GM23338 (cell line): Measurements from ENCODE around the gene JARID2. TPM values are rescaled to one million over a fixed set of nuclear protein-coding genes. Genes with fewer than 3 reads are reported as not detected.
A peak's percentile ranks its signal among the peaks of the same experiment; 100 is the strongest.

Experiments used
- ATAC-seq: fragments of 200-7000 bp; cut with Tn5 transposase; 3 replicates; pipeline ENCODE4 v1.9.1; 2020
- DNase-seq: peaks from one replicate; pipeline ENCODE4 v3.0.0-alpha.2; 2015; ENCODE audit warnings: low spot score
- H2AFZ ChIP-seq: fragments of 200-600 bp; sonication (generic); 2 replicates; pipeline ENCODE4 v1.8.0; 2016; ENCODE audit warnings: antibody characterized with exemption, mild to moderate bottlenecking, moderate library complexity
- H3F3A ChIP-seq: fragments of 200-600 bp; sonication (generic); replicated peaks from 2 replicates; pipeline ENCODE4 v1.8.0; 2017; ENCODE audit warnings: antibody characterized with exemption, mixed run types, low read depth
- H3K27ac ChIP-seq: fragments of 200-600 bp; sonication (generic); 2 replicates; pipeline ENCODE4 v1.6.1; 2016; ENCODE audit warnings: low read depth
- H3K27me3 ChIP-seq: fragments of 200-600 bp; sonication (generic); 2 replicates; pipeline ENCODE4 v1.8.0; 2016; ENCODE audit warnings: mild to moderate bottlenecking, mixed run types, moderate library complexity; ENCODE audit not compliant: insufficient read depth
- H3K36me3 ChIP-seq: fragments of 200-600 bp; sonication (generic); 2 replicates; pipeline ENCODE4 v1.8.0; 2016; ENCODE audit warnings: mild to moderate bottlenecking; ENCODE audit not compliant: insufficient read depth
- H3K4me1 ChIP-seq: fragments of 200-600 bp; sonication (generic); 2 replicates; pipeline ENCODE4 v1.8.0; 2016; ENCODE audit warnings: mild to moderate bottlenecking, moderate library complexity; ENCODE audit not compliant: insufficient read depth
- H3K4me2 ChIP-seq: fragments of 200-600 bp; sonication (generic); 2 replicates; pipeline ENCODE4 v1.7.1; 2017; ENCODE audit warnings: mixed run types
- H3K4me3 ChIP-seq: fragments of 200-600 bp; sonication (generic); 2 replicates; pipeline ENCODE4 v1.6.1; 2016; ENCODE audit warnings: mixed run types
- H3K79me2 ChIP-seq: fragments of 200-600 bp; sonication (generic); replicated peaks from 2 replicates; pipeline ENCODE4 v1.8.0; 2017; ENCODE audit warnings: mild to moderate bottlenecking; ENCODE audit not compliant: insufficient read depth
- H3K9me2 ChIP-seq: fragments of 200-600 bp; sonication (generic); 2 replicates; pipeline ENCODE4 v1.8.0; 2017; ENCODE audit not compliant: insufficient read depth
- H4K20me1 ChIP-seq: fragments of 200-600 bp; sonication (generic); replicated peaks from 2 replicates; pipeline ENCODE4 v1.8.0; 2017; ENCODE audit warnings: mild to moderate bottlenecking; ENCODE audit not compliant: insufficient read depth
- H3K27ac Mint-ChIP-seq: 2 replicates; pipeline ENCODE4 v1.8.0; 2020; ENCODE audit warnings: inconsistent platforms, mild to moderate bottlenecking, moderate library complexity, mixed read lengths
- H3K27me3 Mint-ChIP-seq: 3 replicates; pipeline ENCODE4 v1.8.0; 2022; ENCODE audit warnings: low read depth, mild to moderate bottlenecking, moderate library complexity, mixed read lengths, inconsistent platforms; ENCODE audit not compliant: insufficient read depth, poor library complexity
- H3K36me3 Mint-ChIP-seq: 3 replicates; pipeline ENCODE4 v1.8.0; 2021; ENCODE audit warnings: low read depth, mild to moderate bottlenecking, inconsistent platforms, moderate library complexity, mixed read lengths
- H3K4me1 Mint-ChIP-seq: 3 replicates; pipeline ENCODE4 v1.8.0; 2020; ENCODE audit warnings: mild to moderate bottlenecking, inconsistent platforms, mixed read lengths
- H3K4me3 Mint-ChIP-seq: 3 replicates; pipeline ENCODE4 v1.8.0; 2021; ENCODE audit warnings: moderate library complexity, mild to moderate bottlenecking, inconsistent platforms, mixed read lengths
- H3K9me3 Mint-ChIP-seq: 3 replicates; pipeline ENCODE4 v1.8.0; 2020; ENCODE audit warnings: moderate library complexity, mild to moderate bottlenecking, inconsistent platforms, mixed read lengths
- CREB1 ChIP-seq: fragments of 250-450 bp; sonication (Bioruptor Pico); IDR thresholded peaks from 2 replicates; pipeline ENCODE4 v1.5.0; 2020; ENCODE audit warnings: low read depth, mild to moderate bottlenecking, moderate library complexity
- CTCF ChIP-seq, 2 experiments: fragments of 200-600 bp in 1 of 2; sonication (generic) in 1 of 2; conservative IDR thresholded peaks; 2 replicates each; pipeline versions ENCODE4 v1.5.1 to v1.6.1; 2016 to 2017; ENCODE audit warnings: antibody characterized with exemption in 2 of 2, low read depth in 2 of 2, mild to moderate bottlenecking in 2 of 2, moderate library complexity in 1 of 2
- EZH2 ChIP-seq: fragments of 200-600 bp; sonication (generic); IDR thresholded peaks from one replicate; pipeline ENCODE4 v1.8.0; 2017; ENCODE audit warnings: antibody characterized with exemption, mild to moderate bottlenecking, low read depth; ENCODE audit not compliant: unreplicated experiment
- EZH2phosphoT487 ChIP-seq: fragments of 200-600 bp; sonication (generic); IDR thresholded peaks from one replicate; pipeline ENCODE4 v1.8.1; 2018; ENCODE audit warnings: antibody characterized with exemption; ENCODE audit not compliant: unreplicated experiment
- JUNB ChIP-seq: IDR thresholded peaks from one replicate; pipeline ENCODE4 v1.6.1; 2016; ENCODE audit warnings: antibody characterized with exemption; ENCODE audit not compliant: unreplicated experiment
- NANOG ChIP-seq: IDR thresholded peaks from 2 replicates; pipeline ENCODE4 v1.6.1; 2016; ENCODE audit warnings: antibody characterized with exemption, borderline replicate concordance
- POLR2AphosphoS5 ChIP-seq: IDR thresholded peaks from 2 replicates; pipeline ENCODE4 v1.6.1; 2016; ENCODE audit warnings: antibody characterized with exemption, low read depth
- REST ChIP-seq: IDR thresholded peaks from one replicate; pipeline ENCODE4 v1.6.1; 2018; ENCODE audit warnings: antibody characterized with exemption; ENCODE audit not compliant: unreplicated experiment
- STAT1 ChIP-seq: IDR thresholded peaks from one replicate; pipeline ENCODE4 v1.6.1; 2016; ENCODE audit warnings: antibody characterized with exemption; ENCODE audit not compliant: unreplicated experiment
- ZNF114 ChIP-seq: fragments of 250-450 bp; sonication (Bioruptor Pico); IDR thresholded peaks from 2 replicates; pipeline ENCODE4 v1.5.0; 2020; ENCODE audit warnings: mild to moderate bottlenecking, moderate library complexity
- ZNF331 ChIP-seq: fragments of 250-450 bp; sonication (Bioruptor Pico); IDR thresholded peaks from 2 replicates; pipeline ENCODE4 v1.5.0; 2020; ENCODE audit warnings: low read depth, mild to moderate bottlenecking, moderate library complexity
- polyA plus RNA-seq: library from polyadenylated mRNA; unstranded; fragments of >200 nt; fragmentation: Nextera tagmentation; extraction: Ambion mirVana; gene quantifications from 2 replicates; pipeline ENCODE4 v1.2.1, GENCODE V29; 2016
- total RNA-seq: library from RNA; depleted of rRNA; stranded (reverse); fragments of >200 nt; shearing (Covaris generic); gene quantifications from 2 replicates; pipeline ENCODE4 v1.2.3, GENCODE V29; 2014
- TF ChIP-seq, protein P1 (sequence below): IDR thresholded peaks from 2 replicates; pipeline ENCODE4 v1.6.1; 2016; ENCODE audit warnings: antibody characterized with exemption
- TF ChIP-seq, protein P2 (sequence below): fragments of 250-450 bp; sonication (Bioruptor Pico); IDR thresholded peaks from 2 replicates; pipeline ENCODE4 v1.5.0; 2020; ENCODE audit warnings: mild to moderate bottlenecking, moderate library complexity

The JARID2 gene
- total and polyA plus RNA-seq, 2 experiments from 2014 or later, result 92.8 to 196 TPM

GRCh38 chr6:15290962-15291704 lies 45.3 kb downstream of the JARID2 start:
- Histone ChIP-seq H3K9me2 (no peaks in the 10 kb centered on the region), H3K4me3 (no peak overlapping the region), H3K27ac (no peak overlapping the region; the same call in 1 of the 2 replicates), H3K36me3 (peaks cover 10% of the 10 kb centered on the region; the same call in 1 of the 2 replicates), H3K4me1 (peaks cover 100% of the 10 kb centered on the region), H3K4me2 (no peak overlapping the region), H3K27me3 (no peaks in the 10 kb centered on the region), H4K20me1 (peaks cover 100% of the 10 kb centered on the region), H3K79me2 (peaks cover 100% of the 10 kb centered on the region), H2AFZ (no peak overlapping the region), H3F3A (peaks cover 70% of the 10 kb centered on the region)
- TF ChIP-seq NANOG (no peak), EZH2phosphoT487 (no peak), JUNB (no peak), POLR2AphosphoS5 (no peak), CTCF (conservative IDR thresholded peaks at IDR 0.05; ENCODE audit: low read depth in 2 of 2) (no peak), EZH2 (no peak), ZNF331 (CRISPR knock-in tag) (no peak), REST (no peak), ZNF114 (no peak), STAT1 (no peak), CREB1 (CRISPR knock-in tag) (no peak)
- TF ChIP-seq, protein P1, sequence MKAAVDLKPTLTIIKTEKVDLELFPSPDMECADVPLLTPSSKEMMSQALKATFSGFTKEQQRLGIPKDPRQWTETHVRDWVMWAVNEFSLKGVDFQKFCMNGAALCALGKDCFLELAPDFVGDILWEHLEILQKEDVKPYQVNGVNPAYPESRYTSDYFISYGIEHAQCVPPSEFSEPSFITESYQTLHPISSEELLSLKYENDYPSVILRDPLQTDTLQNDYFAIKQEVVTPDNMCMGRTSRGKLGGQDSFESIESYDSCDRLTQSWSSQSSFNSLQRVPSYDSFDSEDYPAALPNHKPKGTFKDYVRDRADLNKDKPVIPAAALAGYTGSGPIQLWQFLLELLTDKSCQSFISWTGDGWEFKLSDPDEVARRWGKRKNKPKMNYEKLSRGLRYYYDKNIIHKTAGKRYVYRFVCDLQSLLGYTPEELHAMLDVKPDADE, result no peak
- TF ChIP-seq, protein P2, sequence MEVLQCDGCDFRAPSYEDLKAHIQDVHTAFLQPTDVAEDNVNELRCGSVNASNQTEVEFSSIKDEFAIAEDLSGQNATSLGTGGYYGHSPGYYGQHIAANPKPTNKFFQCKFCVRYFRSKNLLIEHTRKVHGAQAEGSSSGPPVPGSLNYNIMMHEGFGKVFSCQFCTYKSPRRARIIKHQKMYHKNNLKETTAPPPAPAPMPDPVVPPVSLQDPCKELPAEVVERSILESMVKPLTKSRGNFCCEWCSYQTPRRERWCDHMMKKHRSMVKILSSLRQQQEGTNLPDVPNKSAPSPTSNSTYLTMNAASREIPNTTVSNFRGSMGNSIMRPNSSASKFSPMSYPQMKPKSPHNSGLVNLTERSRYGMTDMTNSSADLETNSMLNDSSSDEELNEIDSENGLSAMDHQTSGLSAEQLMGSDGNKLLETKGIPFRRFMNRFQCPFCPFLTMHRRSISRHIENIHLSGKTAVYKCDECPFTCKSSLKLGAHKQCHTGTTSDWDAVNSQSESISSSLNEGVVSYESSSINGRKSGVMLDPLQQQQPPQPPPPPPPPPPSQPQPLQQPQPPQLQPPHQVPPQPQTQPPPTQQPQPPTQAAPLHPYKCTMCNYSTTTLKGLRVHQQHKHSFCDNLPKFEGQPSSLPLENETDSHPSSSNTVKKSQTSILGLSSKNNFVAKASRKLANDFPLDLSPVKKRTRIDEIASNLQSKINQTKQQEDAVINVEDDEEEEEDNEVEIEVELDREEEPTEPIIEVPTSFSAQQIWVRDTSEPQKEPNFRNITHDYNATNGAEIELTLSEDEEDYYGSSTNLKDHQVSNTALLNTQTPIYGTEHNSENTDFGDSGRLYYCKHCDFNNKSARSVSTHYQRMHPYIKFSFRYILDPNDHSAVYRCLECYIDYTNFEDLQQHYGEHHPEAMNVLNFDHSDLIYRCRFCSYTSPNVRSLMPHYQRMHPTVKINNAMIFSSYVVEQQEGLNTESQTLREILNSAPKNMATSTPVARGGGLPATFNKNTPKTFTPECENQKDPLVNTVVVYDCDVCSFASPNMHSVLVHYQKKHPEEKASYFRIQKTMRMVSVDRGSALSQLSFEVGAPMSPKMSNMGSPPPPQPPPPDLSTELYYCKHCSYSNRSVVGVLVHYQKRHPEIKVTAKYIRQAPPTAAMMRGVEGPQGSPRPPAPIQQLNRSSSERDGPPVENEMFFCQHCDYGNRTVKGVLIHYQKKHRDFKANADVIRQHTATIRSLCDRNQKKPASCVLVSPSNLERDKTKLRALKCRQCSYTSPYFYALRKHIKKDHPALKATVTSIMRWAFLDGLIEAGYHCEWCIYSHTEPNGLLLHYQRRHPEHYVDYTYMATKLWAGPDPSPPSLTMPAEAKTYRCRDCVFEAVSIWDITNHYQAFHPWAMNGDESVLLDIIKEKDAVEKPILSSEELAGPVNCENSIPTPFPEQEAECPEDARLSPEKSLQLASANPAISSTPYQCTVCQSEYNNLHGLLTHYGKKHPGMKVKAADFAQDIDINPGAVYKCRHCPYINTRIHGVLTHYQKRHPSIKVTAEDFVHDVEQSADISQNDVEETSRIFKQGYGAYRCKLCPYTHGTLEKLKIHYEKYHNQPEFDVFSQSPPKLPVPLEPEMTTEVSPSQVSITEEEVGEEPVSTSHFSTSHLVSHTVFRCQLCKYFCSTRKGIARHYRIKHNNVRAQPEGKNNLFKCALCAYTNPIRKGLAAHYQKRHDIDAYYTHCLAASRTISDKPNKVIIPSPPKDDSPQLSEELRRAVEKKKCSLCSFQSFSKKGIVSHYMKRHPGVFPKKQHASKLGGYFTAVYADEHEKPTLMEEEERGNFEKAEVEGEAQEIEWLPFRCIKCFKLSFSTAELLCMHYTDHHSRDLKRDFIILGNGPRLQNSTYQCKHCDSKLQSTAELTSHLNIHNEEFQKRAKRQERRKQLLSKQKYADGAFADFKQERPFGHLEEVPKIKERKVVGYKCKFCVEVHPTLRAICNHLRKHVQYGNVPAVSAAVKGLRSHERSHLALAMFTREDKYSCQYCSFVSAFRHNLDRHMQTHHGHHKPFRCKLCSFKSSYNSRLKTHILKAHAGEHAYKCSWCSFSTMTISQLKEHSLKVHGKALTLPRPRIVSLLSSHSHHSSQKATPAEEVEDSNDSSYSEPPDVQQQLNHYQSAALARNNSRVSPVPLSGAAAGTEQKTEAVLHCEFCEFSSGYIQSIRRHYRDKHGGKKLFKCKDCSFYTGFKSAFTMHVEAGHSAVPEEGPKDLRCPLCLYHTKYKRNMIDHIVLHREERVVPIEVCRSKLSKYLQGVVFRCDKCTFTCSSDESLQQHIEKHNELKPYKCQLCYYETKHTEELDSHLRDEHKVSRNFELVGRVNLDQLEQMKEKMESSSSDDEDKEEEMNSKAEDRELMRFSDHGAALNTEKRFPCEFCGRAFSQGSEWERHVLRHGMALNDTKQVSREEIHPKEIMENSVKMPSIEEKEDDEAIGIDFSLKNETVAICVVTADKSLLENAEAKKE, result no peak
- Mint-ChIP-seq H3K4me3 (no peak overlapping the region), H3K27ac (peak overlapping the region; percentile 4; the same call in 1 of the 2 replicates), H3K36me3 (peaks cover 44% of the 10 kb centered on the region), H3K4me1 (peaks cover 67% of the 10 kb centered on the region), H3K9me3 (no peaks in the 10 kb centered on the region; the same call in 2 of the 3 replicates), H3K27me3 (peaks cover 22% of the 10 kb centered on the region)
- DNase-seq (peak; percentile 48), ATAC-seq (peak; percentile 52)
